Progenitor cell of endocrine pancreas (in vitro differentiated cells): Measurements from ENCODE around the gene CDH8. TPM values are rescaled to one million over a fixed set of nuclear protein-coding genes. Genes with fewer than 3 reads are reported as not detected.

Source experiments
- DNase-seq: peaks from one replicate; pipeline ENCODE4 v3.0.0; 2021; ENCODE audit warnings: low spot score; ENCODE audit not compliant: unreplicated experiment
- H3K27ac Mint-ChIP-seq: 2 replicates; pipeline ENCODE4 v1.8.0; 2021; ENCODE audit warnings: mild to moderate bottlenecking, moderate library complexity, mixed read lengths
- H3K27me3 Mint-ChIP-seq: 2 replicates; pipeline ENCODE4 v1.8.0; 2021; ENCODE audit warnings: mixed read lengths
- H3K36me3 Mint-ChIP-seq: 2 replicates; pipeline ENCODE4 v1.8.0; 2022; ENCODE audit warnings: mixed read lengths; ENCODE audit not compliant: insufficient read depth
- H3K4me1 Mint-ChIP-seq: 2 replicates; pipeline ENCODE4 v1.8.0; 2021; ENCODE audit warnings: low read depth, mixed read lengths
- H3K4me3 Mint-ChIP-seq: 2 replicates; pipeline ENCODE4 v1.8.0; 2021; ENCODE audit warnings: low read depth, mild to moderate bottlenecking, moderate library complexity, mixed read lengths
- H3K9me3 Mint-ChIP-seq: 2 replicates; pipeline ENCODE4 v1.8.0; 2021; ENCODE audit warnings: low read depth, mixed read lengths
- total RNA-seq: library from RNA; stranded (reverse); gene quantifications from 2 replicates; pipeline ENCODE4 v1.2.1, GENCODE V29; 2021
- TF ChIP-seq, protein P1 (sequence below): fragments of 200-600 bp; sonication (generic); IDR thresholded peaks from one replicate; pipeline ENCODE4 v1.5.0; 2021; ENCODE audit warnings: antibody characterized with exemption, mild to moderate bottlenecking; ENCODE audit not compliant: unreplicated experiment

The CDH8 gene
- total RNA-seq, 1 donor from 2014 or later, result 3.1 TPM

DNA sequence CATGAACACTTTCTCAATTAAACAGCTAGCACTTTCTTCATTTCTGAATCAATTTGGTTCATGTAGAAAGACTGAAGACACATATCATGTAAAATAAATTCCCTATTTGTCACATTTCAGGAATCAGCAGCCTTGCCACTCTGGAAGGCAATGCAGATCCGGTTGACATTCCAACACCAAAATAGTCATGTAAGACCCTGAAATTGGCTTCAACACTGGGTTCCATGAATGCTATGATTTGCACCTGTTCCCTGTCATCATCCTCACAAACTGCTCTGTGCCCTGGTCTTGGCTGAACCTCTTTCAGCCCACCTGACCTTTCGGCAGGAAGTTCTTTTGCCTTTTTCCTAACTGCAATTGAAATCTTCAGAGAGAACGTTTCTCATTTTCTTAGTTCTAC lies 156.9 kb downstream of the CDH8 start:
- no peak overlapping the region for H3K27ac Mint-ChIP-seq

DNA sequence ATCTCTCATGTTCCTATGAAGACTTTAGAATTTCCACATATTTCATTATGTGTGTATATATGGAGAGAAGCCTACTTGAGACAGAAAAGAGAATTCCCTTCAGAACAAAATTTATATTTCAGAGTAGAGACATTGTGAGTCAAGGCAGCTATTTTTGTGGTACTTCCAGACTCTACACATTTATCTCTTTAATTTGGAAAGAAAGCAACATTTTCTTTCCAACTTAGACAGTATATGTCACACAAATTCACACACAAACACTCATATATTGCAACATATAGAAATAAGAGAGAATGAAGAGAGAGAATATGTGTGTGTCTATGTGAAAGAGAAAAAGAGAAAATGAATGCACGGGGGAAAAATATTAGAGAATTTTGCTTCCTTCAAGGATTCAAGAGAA lies 158.8 kb downstream of the CDH8 start:
- Mint-ChIP-seq H3K9me3 (no peaks in the 10 kb centered on the region), H3K27me3 (no peaks in the 10 kb centered on the region), H3K27ac (no peak overlapping the region), H3K4me1 (no peaks in the 10 kb centered on the region), H3K4me3 (no peak overlapping the region), H3K36me3 (no peaks in the 10 kb centered on the region)
- TF ChIP-seq, protein P1, sequence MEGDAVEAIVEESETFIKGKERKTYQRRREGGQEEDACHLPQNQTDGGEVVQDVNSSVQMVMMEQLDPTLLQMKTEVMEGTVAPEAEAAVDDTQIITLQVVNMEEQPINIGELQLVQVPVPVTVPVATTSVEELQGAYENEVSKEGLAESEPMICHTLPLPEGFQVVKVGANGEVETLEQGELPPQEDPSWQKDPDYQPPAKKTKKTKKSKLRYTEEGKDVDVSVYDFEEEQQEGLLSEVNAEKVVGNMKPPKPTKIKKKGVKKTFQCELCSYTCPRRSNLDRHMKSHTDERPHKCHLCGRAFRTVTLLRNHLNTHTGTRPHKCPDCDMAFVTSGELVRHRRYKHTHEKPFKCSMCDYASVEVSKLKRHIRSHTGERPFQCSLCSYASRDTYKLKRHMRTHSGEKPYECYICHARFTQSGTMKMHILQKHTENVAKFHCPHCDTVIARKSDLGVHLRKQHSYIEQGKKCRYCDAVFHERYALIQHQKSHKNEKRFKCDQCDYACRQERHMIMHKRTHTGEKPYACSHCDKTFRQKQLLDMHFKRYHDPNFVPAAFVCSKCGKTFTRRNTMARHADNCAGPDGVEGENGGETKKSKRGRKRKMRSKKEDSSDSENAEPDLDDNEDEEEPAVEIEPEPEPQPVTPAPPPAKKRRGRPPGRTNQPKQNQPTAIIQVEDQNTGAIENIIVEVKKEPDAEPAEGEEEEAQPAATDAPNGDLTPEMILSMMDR, result no peak
- no peak for DNase-seq

More for the DNA sequence above, 156.9 kb downstream of the CDH8 start:
- Mint-ChIP-seq H3K9me3 (no peaks in the 10 kb centered on the region), H3K4me1 (no peaks in the 10 kb centered on the region), H3K4me3 (no peak overlapping the region), H3K36me3 (no peaks in the 10 kb centered on the region), H3K27me3 (no peaks in the 10 kb centered on the region)
- no peak for DNase-seq
- TF ChIP-seq, protein P1, result no peak

DNA sequence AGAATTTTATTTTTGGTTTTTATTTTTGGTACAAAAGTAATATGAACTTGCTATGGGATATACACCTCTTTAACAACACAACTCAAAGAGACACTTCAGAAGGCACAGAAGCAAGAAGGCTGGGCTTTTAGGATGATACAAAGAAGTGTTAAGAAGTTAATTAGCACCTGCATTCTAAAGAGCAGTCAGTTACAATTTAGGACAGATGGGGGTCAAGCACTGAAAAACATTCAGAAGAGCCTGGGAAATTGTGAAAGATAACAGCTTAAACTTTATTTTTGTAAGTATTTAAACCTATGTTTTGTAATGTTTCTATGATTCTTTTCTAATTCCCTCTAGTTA lies 163.5 kb downstream of the CDH8 start:
- Mint-ChIP-seq H3K4me3 (no peak overlapping the region), H3K4me1 (no peaks in the 10 kb centered on the region), H3K27me3 (no peaks in the 10 kb centered on the region), H3K27ac (no peak overlapping the region), H3K9me3 (no peaks in the 10 kb centered on the region), H3K36me3 (no peaks in the 10 kb centered on the region)
- DNase-seq, result no peak
- TF ChIP-seq, protein P1, result no peak

DNA sequence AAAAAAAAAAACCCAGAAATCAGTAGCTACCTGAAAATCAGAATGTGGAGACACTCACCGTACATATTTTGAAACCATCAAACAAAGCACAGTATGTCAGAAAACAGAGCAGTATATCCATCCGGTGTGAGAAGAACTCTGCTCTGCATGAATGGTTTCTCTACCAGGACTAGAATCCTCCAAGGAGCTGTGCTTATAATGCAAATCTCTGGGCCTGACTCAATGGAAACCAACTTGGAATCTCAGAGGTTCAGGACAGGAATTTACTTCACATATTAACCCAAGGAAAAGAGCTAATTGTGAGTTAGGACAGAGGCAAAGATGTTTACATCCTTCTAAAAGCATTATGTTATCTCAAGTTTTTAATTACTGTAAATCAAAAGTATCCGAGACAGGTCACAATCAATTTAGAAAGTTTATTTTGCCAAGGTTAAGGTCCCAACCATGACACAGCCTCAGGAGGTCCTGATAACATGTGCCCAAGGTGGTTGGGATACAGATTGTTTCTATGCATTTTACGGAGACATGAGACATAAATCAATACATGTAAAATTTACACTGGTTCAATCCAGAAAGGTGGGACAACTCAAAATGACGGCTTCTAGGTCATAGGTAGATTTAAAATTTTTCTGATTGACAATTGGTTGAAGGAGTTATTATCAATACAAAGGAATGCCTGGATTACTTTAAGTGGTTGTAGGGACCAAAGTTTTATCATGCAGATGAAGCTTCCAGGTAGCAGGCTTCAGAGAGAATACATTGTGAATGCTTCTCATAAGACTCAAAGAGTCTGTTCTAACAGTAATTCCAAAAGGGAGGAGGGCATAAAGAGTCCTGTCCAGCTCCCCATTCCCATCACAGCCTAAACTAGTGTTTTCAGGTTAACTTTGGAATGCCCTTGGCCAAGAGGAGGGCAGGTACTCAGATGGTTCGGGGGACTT lies 164.1 kb downstream of the CDH8 start:
- no peak overlapping the region for H3K27ac Mint-ChIP-seq
- no peak overlapping the region for H3K4me3 Mint-ChIP-seq

More for the DNA sequence above, 164.1 kb downstream of the CDH8 start:
- TF ChIP-seq, protein P1, result no peak
- no peaks in the 10 kb centered on the region for H3K9me3 Mint-ChIP-seq
- DNase-seq, result no peak
- H3K36me3 Mint-ChIP-seq, result no peaks in the 10 kb centered on the region
- H3K27me3 Mint-ChIP-seq, result no peaks in the 10 kb centered on the region
- no peaks in the 10 kb centered on the region for H3K4me1 Mint-ChIP-seq
